ENCODE measurements around the gene FHL2. TPM values are rescaled to one million over a fixed set of nuclear protein-coding genes. Genes with fewer than 3 reads are reported as not detected.

FHL2 gene
- total and polyA plus RNA-seq, 4 donors, result 3.9 to 9.0 (median 6.5) TPM

- Histone ChIP-seq H3K27me3 (ENCODE audit: control insufficient read depth in 4 of 4, insufficient read depth in 4 of 4, low read length in 3 of 4) (no peaks in the 10 kb centered on the region), H3K9ac (ENCODE audit: low read depth in 1 of 2, low read length in 2 of 2) (no peak overlapping the region), H3K9me3 (ENCODE audit: control insufficient read depth in 4 of 4, low read length in 3 of 4) (no peaks in the 10 kb centered on the region), H3K4me1 (ENCODE audit: control insufficient read depth in 4 of 4, insufficient read depth in 4 of 4, low read length in 3 of 4) (no peaks in the 10 kb centered on the region), H3K27ac (ENCODE audit: low read depth in 1 of 2, low read length in 2 of 2) (no peak overlapping the region), H3K36me3 (ENCODE audit: control insufficient read depth in 4 of 4, insufficient read depth in 3 of 4, low read depth in 1 of 4, low read length in 3 of 4) (no peaks in the 10 kb centered on the region), H3K4me3 (ENCODE audit: low read depth in 1 of 3, low read length in 3 of 3) (no peak overlapping the region)
- DNase-seq (ENCODE audit: low spot score), result no peak
- TF ChIP-seq, protein P1, sequence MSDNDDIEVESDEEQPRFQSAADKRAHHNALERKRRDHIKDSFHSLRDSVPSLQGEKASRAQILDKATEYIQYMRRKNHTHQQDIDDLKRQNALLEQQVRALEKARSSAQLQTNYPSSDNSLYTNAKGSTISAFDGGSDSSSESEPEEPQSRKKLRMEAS (IDR thresholded peaks at IDR 0.05), result no peak
- TF ChIP-seq YY1 (IDR thresholded peaks at IDR 0.05) (no peak), HNF4A (conservative IDR thresholded peaks at IDR 0.05) (no peak), RXRA (IDR thresholded peaks at IDR 0.05) (no peak), SP1 (IDR thresholded peaks at IDR 0.05) (no peak), FOXA1 (IDR thresholded peaks at IDR 0.05) (no peak), GABPA (IDR thresholded peaks at IDR 0.05 in 1 of 2, conservative IDR thresholded peaks at IDR 0.05 in 1 of 2) (no peak), TAF1 (conservative IDR thresholded peaks at IDR 0.05) (no peak), EGR1 (IDR thresholded peaks at IDR 0.05; ENCODE audit: low read depth in 2 of 2) (no peak), REST (IDR thresholded peaks at IDR 0.05) (no peak), JUND (IDR thresholded peaks at IDR 0.05) (no peak), HNF4G (IDR thresholded peaks at IDR 0.05) (no peak), NR2F2 (IDR thresholded peaks at IDR 0.05) (no peak), RAD21 (IDR thresholded peaks at IDR 0.05) (no peak)
- TF ChIP-seq, protein P2, sequence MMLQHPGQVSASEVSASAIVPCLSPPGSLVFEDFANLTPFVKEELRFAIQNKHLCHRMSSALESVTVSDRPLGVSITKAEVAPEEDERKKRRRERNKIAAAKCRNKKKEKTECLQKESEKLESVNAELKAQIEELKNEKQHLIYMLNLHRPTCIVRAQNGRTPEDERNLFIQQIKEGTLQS (IDR thresholded peaks at IDR 0.05), result no peak
- TF ChIP-seq, protein P3, sequence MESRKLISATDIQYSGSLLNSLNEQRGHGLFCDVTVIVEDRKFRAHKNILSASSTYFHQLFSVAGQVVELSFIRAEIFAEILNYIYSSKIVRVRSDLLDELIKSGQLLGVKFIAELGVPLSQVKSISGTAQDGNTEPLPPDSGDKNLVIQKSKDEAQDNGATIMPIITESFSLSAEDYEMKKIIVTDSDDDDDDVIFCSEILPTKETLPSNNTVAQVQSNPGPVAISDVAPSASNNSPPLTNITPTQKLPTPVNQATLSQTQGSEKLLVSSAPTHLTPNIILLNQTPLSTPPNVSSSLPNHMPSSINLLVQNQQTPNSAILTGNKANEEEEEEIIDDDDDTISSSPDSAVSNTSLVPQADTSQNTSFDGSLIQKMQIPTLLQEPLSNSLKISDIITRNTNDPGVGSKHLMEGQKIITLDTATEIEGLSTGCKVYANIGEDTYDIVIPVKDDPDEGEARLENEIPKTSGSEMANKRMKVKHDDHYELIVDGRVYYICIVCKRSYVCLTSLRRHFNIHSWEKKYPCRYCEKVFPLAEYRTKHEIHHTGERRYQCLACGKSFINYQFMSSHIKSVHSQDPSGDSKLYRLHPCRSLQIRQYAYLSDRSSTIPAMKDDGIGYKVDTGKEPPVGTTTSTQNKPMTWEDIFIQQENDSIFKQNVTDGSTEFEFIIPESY (IDR thresholded peaks at IDR 0.05), result no peak
- WGBS, result 90% methylated on average over 3 of the region's 3 CpGs
Observed at GRCh38 chr2:105315314-105315713, 83.5 kb downstream of the FHL2 start.

DNA sequence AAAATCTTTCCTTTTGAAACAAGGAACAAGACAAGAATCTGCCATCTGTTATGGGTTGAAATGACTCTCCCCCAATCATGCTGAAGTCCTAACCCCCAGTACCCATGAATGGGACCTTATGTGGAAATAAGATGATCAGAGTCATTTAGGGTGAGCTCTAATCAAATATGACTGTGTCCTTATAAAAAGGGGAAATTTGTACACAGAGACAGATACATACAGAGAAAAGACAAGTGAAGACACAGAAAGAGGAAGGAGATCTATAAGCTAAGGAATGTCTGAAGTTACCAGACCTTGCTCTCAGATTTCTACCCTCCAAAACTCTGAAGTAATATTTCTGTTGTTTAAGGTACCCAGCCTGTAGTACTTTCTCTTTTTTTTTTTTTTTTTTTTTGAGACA lies 85.0 kb downstream of the FHL2 start:
- Histone ChIP-seq H3K9me3 (ENCODE audit: control insufficient read depth in 4 of 4, low read length in 3 of 4) (no peaks in the 10 kb centered on the region), H3K27ac (ENCODE audit: low read depth in 1 of 2, low read length in 2 of 2) (no peak overlapping the region), H3K9ac (ENCODE audit: low read depth in 1 of 2, low read length in 2 of 2) (no peak overlapping the region), H3K4me1 (ENCODE audit: control insufficient read depth in 4 of 4, insufficient read depth in 4 of 4, low read length in 3 of 4) (no peaks in the 10 kb centered on the region), H3K36me3 (ENCODE audit: control insufficient read depth in 4 of 4, insufficient read depth in 3 of 4, low read depth in 1 of 4, low read length in 3 of 4) (no peaks in the 10 kb centered on the region), H3K27me3 (ENCODE audit: control insufficient read depth in 4 of 4, insufficient read depth in 4 of 4, low read length in 3 of 4) (no peaks in the 10 kb centered on the region), H3K4me3 (ENCODE audit: low read depth in 1 of 3, low read length in 3 of 3) (no peak overlapping the region)
- DNase-seq (ENCODE audit: low spot score), result no peak
- TF ChIP-seq SP1 (IDR thresholded peaks at IDR 0.05) (no peak), JUND (IDR thresholded peaks at IDR 0.05) (no peak), NR2F2 (IDR thresholded peaks at IDR 0.05) (no peak), TAF1 (conservative IDR thresholded peaks at IDR 0.05) (no peak), RXRA (IDR thresholded peaks at IDR 0.05) (no peak), HNF4G (IDR thresholded peaks at IDR 0.05) (no peak), HNF4A (conservative IDR thresholded peaks at IDR 0.05) (no peak), GABPA (IDR thresholded peaks at IDR 0.05 in 1 of 2, conservative IDR thresholded peaks at IDR 0.05 in 1 of 2) (no peak), YY1 (IDR thresholded peaks at IDR 0.05) (no peak)
- TF ChIP-seq, protein P1 (IDR thresholded peaks at IDR 0.05), result no peak

Other genes starting within 250 kb of the FHL2 start
- gene GPR45, start 157.3 kb downstream of the FHL2 start, total RNA-seq, result not detected
- not detected for gene GPR45, start 157.3 kb downstream of the FHL2 start, polyA plus RNA-seq
- 10 to 100 TPM in 1 of 2 donors, 1 to 10 TPM in 1; 9.8 to 10.4 TPM for gene TGFBRAP1, start 69.3 kb downstream of the FHL2 start, total RNA-seq
- 1 to 10 TPM; 1.8 to 3.7 TPM for gene TGFBRAP1, start 69.3 kb downstream of the FHL2 start, polyA plus RNA-seq
- gene C2orf49, start 61.5 kb downstream of the FHL2 start, total RNA-seq, result 1 to 10 TPM; 8.2 TPM
- 1 to 10 TPM; 3.3 to 8.1 TPM for gene C2orf49, start 61.5 kb downstream of the FHL2 start, polyA plus RNA-seq